ENCODE results near the gene IL10RB.
"Not testable (repeated sequence)": the region's sequence is repeated elsewhere in the genome, so short reads cannot be mapped to it uniquely, and the experiment has no call there.

Gene IL10RB

GRCh38 chr21:33241846-33242245 is 24.3 kb upstream of the IL10RB start:
- POLR2A ChIA-PET (ENCODE audit: low non-redundant PET) = no interaction called here
- TF ChIP-seq CTCF (conservative IDR thresholded peaks at IDR 0.05; ENCODE audit: low read depth) = no peak
- H3K27ac ChIP-seq = no peak overlapping the region
- no peak for DNase-seq (ENCODE audit: low spot score)
- CTCF ChIA-PET = no interaction called here

- H3K27ac ChIP-seq; DNase-seq (ENCODE audit: low spot score); POLR2A ChIA-PET (ENCODE audit: low non-redundant PET): not testable (repeated sequence)
- CTCF ChIA-PET = interaction anchor here (0.6 kb wide), 1 partner anchor 11 kb away, joined by 3 read pairs; no protein-coding TSS in a partner anchor
Measured at GRCh38 chr21:33242846-33243245, 23.3 kb upstream of the IL10RB start.

GRCh38 chr21:33244082-33244778 is 21.9 kb upstream of the IL10RB start:
- POLR2A ChIA-PET (ENCODE audit: low non-redundant PET) = no interaction called here
- CTCF ChIA-PET = no interaction called here
- no peak for DNase-seq (ENCODE audit: low spot score)
- no peak for TF ChIP-seq CTCF (conservative IDR thresholded peaks at IDR 0.05; ENCODE audit: low read depth)
- no peak overlapping the region for H3K27ac ChIP-seq

- POLR2A ChIA-PET (ENCODE audit: low non-redundant PET) = no interaction called here
- TF ChIP-seq CTCF (conservative IDR thresholded peaks at IDR 0.05; ENCODE audit: low read depth) = no peak
- no peak overlapping the region for H3K27ac ChIP-seq
- no peak for DNase-seq (ENCODE audit: low spot score)
- CTCF ChIA-PET = no interaction called here
Measured at GRCh38 chr21:33244779-33245105, 21.4 kb upstream of the IL10RB start.

GRCh38 chr21:33245289-33245918 is 20.8 kb upstream of the IL10RB start:
- H3K27ac ChIP-seq = no peak overlapping the region
- ChIA-PET CTCF (interaction anchor here (0.7 kb wide), 1 partner anchor 11 kb away, joined by 5 read pairs; no protein-coding TSS in a partner anchor), POLR2A (ENCODE audit: low non-redundant PET) (no interaction called here)
- no peak for TF ChIP-seq CTCF (conservative IDR thresholded peaks at IDR 0.05; ENCODE audit: low read depth)
- no peak for DNase-seq (ENCODE audit: low spot score)

- TF ChIP-seq CTCF (conservative IDR thresholded peaks at IDR 0.05; ENCODE audit: low read depth) = no peak
- ChIA-PET POLR2A (ENCODE audit: low non-redundant PET) (no interaction called here), CTCF (interaction anchor here (0.6 to 0.7 kb wide), 2 partner anchors 183 to 233 kb away, joined by 3 to 5 read pairs; no protein-coding TSS in a partner anchor)
- H3K27ac ChIP-seq = no peak overlapping the region
- no peak for DNase-seq (ENCODE audit: low spot score)
Measured at GRCh38 chr21:33246506-33246905, 19.7 kb upstream of the IL10RB start.

GRCh38 chr21:33246963-33247362 is 19.2 kb upstream of the IL10RB start:
- ChIA-PET POLR2A (ENCODE audit: low non-redundant PET) (no interaction called here), CTCF (interaction anchor here (0.6 to 0.7 kb wide), 2 partner anchors 183 to 232 kb away, joined by 3 to 5 read pairs; no protein-coding TSS in a partner anchor)
- no peak for DNase-seq (ENCODE audit: low spot score)
- TF ChIP-seq CTCF (conservative IDR thresholded peaks at IDR 0.05; ENCODE audit: low read depth) = no peak
- H3K27ac ChIP-seq = no peak overlapping the region

Measured in RWPE1 (cell line).